Stimulated activated CD8-positive, alpha-beta memory T cell treated with anti-CD3 and anti-CD28 coated beads, Interleukin-4, amount 100 ng/mL, for 4 hours (primary cell): ENCODE data around the gene ZNF160.
"Not testable (repeated sequence)": the region's sequence is repeated elsewhere in the genome, so short reads cannot be mapped to it uniquely, and the experiment has no call there.

Source experiments
- DNase-seq, 2 donors: peaks; one replicate each; pipeline ENCODE4 v3.0.0-alpha.2; 2020; ENCODE audit warnings: low read depth in 2 of 2, low spot score in 1 of 2

Gene ZNF160

DNA sequence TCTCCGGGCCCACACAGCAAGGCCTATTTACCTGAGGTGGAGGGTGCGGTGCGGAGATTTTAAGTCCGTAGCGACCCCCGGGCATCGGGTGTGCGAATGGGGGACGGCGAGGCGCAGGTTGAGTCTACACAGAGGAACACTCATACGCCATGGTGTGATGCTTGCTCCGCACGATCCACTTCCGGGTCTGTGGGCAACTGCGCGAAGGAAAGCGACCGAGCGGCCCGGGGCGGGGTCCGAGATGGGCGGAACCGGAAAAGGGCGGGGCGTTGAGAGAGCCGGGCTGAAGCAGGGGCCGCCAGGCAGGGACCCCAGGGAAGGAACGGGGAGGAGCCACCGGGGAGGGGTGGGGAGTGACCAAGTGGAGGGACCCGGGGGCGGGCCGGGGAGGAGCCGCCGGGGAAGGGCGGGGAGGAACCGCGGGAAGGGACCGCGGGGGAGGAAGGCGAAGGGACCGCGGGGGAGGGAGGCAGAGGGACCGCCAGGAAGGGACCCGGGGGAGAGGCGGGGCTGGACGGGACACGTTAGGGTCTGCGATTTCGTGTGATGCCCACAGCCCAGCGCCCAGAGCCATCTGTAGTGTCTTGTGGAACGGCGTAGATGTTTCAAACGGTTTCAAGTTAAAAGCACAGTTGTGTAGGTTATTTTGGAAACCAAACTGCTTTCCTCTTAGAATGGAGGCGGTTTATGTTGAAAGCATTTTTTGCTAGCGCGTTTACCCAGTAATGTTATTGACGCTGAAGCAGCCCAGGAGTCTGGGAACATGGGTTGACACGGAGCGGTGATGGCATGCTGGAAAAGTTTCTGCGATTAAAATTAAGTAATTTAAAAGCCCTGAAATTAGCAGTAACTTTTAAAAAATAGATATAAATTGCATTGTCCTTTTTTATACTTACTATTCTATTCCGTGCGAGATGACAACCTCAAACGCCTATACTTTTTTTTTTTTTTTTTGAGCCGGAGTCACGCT is at the start of gene ZNF160:
Gene ZNF160, minus strand, starts transcription at position 189 of the 970 bp plus-strand sequence. CDS start 17,146 bp downstream, outside the sequence.
- DNase-seq = peak; percentile 98 to 99

DNA sequence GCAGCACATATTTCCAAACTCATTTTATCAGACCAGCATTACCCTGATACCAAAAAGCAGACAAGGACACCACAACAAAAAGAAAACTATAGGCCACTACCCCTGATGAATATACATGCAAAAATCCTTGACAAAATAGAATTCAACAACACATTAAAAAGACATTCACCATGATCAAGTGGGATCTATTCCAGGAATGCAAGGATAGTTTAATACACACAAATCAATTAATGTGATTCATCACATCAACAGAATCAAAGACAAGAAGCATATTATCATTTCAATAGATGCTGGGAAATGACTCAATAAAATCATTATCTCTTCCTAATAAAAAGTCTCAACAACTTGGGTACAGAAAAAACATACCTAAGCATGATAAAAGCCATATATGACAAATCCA is 44.4 kb upstream of the ZNF160 start:
- DNase-seq = no peak

DNA sequence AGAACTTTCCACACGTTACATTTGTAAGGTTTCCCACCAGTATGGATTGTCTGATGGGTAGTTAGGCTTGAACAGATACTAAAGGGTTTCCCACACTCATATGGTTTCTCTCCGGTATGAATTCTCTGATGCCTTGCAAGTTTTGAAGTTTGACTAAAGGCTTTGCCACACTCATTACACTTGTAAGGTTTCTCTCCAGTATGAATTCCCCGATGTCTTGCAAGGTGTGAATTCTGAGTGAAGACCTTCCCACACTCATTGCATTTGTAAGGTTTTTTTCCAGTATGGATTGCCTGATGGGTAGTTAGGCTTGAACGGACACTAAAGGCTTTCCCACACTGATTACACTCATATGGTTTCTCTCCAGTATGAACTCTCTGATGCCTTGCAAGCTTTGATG is 37.1 kb upstream of the ZNF160 start:
- DNase-seq = no peak

DNA sequence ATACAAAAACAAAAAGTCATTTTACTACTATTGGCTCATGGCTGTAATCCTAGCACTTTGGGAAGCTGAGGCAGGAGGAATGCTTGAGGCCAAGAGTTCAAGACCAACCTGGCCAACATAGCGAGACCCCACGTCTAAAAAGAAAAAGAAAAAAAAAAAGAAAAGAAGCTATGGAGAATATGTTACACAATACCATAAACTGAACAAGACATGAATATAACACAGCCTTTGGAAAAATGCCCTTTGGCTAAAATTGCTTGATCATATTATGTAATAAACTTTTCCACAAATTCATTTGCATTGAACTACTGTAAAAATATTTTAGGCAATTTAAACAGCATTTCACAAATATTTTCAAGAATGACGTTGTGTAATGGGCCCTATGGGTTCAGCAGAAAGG is 33.2 kb upstream of the ZNF160 start:
- no peak for DNase-seq

DNA sequence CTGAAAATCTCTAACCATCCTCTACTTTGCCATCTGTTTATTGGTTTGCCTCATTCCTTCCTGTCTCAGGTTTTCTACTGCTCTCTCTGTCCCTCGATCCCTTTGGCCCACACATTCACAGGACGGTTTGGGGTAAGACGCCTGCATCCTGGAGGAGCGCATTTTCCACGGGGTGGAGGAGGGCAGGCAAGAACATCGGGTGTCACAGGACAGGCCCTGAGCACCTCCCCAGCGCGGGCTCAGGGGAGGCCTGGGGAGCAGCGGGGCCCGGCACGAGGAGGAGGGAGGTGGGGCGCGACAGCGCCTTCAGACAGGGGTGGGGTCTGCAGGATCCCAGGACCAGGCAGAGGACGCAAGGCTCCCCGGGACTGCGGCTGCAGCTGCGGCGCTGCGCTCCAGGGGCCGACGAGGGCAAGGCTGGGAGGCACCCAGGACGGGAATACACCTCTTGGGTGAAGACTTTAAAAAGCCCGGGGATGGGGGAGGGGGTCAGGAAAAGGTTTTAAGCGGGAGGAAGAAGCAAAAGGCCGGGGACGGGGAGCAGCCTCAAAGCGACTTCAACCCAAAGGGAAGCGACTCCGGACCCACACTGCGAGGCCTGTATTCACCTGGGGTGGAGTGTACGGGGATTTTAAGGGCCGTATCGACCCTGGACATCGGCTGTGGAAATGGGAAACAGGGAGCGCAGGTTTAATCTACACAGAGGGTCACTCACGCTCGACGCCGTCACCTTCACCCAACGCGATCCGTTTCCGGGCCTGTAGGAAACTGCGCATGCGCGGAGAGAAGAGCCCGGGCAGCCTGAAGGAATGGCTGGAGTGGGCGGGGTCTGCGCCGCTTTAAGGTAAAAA is 29.1 kb upstream of the ZNF160 start, which contains the start of gene ZNF415:
Gene ZNF415, minus strand, starts transcription at position 770 of the 851 bp plus-strand sequence. CDS start 10,234 bp downstream, outside the sequence.
- peak in 1 of 2 donors; percentile 26 for DNase-seq

DNA sequence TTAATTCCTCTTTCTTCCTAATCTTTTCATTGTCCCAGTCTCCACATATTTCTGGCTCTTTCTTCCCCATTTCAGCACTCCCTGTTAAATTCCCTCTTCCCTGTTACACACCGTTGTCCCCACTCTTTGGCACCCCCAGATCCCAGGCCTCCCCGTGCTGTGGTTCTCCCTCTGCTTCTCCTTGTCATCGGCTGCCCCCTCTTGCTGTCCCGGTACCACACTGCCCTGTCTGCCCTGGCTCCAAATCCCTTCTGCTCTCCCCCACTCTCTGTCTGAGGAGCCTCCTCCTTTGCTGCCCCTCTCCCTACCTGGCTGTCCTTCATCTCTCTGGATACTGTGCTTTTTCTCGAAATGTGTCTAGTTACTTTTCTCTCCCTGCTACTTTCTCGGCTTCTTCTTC is 28.5 kb upstream of the ZNF160 start:
- no peak for DNase-seq

DNA sequence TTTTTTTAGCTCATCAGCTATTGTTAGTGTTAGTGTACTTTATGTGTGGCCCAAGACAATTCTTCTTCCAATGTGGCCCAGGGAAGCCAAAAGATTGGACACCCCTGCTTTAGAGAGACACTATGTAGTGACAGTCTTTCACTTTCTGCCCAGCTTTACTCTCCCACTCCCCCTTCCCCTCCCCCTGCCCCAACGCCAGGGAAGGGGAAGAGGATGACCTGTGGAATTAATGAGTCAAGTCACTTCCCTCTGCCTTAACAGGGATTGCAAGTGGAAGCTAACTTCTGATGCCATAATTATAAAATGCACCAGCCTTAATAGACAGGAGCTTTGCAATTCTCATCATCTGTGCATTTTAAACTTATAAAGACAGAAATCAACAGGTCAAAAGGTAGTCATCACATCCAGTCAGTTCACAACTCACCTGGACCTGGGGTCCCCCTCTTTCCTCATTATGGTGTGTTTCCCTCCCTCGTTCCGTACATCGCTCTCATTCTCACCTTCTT is 27.9 kb upstream of the ZNF160 start:
- DNase-seq = no peak

DNA sequence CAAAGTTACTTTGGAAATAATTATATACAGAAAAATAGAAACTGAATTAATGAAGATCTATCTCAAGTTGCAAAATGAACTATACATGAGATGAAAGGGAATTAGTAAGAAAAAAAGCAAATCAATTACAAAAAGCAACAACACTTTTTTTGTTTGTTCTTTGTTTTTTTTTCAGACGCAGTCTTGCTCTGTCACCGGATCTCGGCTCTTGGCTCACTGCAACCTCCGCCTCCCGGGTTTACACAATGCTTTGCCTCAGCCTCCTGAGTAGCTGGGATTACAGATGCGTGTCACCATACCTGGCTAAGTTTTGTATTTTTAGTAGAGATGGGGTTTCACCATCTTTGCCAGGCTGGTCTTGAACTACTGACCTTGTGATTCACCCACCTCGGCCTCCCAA is 27.3 kb upstream of the ZNF160 start:
- no peak for DNase-seq

DNA sequence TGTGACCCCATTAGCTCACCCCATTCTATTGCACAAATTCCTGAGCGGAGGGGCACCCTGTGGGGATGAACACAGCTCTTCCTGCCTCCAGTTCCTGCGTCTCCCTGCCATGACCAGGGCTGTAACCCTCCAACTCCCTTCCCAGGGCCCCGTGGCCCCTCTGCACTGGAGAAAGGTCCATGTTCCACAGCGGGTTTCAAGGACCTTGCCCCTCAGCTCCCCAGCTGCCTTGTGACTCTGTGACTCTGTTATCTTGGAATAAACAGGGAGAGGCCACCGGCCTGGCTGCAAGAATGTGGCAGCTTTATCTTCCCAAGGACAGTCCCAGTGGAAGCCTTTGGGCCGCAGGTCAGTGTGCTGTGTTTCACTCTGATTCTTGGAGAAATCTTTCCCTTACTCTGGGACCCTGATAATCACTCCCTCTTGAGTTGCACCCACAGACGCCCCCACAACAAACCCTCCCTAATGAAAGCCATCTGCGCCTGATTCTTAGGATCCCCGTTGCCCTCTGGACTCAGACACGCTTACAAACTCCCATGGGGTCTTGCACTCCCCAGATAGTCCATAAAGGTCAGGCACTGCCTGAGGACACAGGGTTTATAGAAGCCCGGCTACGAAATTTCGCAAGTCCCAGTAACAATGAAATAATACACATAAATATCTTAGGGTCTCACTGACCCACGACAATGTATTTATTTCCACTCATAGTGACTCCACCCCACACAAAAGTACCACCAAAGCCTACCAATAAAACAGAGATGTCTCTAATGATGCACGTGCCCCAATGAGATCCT is 23.7 kb upstream of the ZNF160 start:
- DNase-seq = not testable (repeated sequence)

DNA sequence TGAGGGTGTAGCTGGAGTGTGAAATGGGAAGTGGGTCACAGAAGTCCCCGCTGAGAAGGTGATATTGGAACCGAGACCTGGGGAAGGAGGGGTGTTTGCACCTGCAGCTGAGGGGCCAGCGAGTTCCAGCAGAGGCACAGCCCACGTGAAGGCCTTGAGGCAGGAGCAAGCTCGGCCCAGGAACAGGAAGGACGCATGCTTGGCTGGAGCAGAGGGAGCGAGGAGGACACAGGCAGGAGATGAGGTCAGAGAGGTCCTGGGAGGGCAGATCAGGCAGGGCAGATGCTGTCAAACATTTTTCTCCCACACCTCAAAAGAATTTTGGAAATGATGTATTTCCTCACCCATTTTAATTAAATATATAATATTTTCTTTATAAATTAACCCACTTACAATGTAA is 20.2 kb upstream of the ZNF160 start:
- no peak for DNase-seq

DNA sequence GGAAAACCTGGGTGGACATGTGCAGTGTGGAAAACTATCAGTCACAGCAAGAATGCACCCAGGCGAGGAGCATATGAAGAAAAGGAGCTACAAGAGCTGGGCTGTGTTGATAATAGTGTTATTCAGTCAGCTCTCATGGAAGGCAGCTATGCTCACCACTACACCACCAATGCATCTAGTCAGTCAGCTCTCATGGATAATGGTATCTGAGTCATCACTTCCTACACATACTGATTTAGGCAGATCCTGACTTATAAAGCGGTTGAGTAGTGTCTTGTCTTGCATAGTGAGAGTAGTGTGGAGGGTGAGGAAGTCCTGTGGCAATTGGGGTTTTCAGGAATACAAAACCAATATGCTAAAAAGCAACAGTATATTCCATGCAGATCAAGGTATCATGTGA is 9.1 kb upstream of the ZNF160 start:
- no peak for DNase-seq

DNA sequence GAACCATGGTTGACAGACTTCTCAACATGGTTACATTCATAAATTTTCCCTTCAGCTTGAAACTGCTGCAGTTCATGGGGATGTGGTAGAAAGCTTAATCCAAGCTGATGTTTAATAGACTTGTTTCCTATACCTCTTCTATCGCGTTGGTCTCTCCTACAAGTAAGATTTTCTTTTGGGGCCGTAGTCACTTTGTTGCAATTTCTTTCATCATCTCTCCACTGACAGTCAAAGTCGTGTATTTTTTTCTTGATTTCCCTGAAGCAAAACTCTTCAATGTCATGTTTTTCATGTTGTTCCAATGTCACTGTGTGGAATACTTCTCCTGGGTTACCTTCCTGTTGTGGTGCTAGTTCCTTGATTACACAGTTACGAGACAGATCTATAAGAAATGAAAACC is 6.3 kb upstream of the ZNF160 start:
- no peak for DNase-seq

DNA sequence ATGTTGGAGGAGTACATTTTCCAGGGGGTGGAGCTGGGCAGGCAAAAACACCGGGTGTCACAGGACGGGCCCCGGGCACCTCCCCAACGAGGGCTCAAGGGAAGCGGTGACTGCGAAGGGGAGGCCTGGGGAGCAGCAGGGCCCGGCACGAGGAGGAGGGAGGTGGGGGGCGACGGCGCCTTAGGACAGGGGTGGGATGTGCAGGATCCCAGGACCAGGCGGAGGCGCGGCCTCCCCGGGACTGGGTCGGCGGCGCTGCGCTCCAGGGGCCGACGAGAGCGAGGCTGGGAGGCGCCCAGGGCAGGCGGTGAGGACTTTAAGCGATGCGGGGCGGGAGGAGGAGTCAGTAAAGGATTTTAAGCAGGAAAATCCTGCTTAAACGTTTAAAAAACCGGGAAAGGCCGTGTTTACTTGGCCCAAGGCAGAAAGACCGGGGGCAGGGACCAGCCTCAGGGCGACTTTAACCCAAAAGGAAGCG is 427 bp downstream of the ZNF160 start:
- no peak for DNase-seq

DNA sequence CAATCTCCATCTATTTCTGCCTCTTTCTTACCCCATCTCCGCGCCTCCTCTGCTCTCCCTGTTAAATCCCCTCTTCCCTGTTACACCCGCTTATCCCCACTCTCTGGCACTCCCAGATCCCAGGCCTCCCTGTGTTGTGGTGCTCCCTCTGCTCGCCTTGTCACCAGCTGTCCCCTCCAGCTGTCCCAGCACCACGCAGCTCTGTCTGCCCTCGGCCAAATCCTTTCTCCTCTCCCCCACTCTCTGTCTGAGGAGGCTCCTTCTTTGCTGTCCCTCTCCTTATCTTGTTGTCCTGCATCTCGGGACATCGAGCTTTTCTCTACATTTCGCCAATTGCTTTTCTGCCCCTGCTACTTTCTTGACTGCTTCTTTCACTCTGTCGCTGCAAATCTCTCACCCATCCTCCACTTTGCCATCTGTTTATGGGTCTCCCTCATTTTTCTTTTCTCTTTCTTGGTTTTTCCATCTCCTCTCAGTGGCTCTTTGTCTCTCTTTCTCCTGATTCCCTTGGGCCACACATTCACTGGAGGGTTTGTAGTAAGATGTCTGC is 941 bp downstream of the ZNF160 start:
- no peak for DNase-seq

DNA sequence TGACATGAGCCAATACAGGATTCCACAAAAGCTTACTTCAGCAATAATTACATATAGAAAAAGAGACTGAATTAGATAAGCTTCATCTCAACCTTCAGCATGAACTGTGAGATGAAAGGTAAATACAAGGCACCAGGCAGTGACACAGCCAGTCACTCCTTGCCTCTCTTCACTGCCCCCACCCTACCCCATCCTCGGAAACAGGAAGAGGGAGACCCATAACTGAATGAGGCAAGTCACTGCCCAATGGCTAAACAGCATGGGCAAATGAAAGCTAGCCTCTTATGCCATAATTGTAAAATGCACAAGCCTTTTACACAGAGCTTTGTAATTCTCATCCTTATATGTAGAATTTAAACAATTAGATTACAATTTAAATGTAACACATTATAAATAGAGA is 1.7 kb downstream of the ZNF160 start:
- DNase-seq = no peak

DNA sequence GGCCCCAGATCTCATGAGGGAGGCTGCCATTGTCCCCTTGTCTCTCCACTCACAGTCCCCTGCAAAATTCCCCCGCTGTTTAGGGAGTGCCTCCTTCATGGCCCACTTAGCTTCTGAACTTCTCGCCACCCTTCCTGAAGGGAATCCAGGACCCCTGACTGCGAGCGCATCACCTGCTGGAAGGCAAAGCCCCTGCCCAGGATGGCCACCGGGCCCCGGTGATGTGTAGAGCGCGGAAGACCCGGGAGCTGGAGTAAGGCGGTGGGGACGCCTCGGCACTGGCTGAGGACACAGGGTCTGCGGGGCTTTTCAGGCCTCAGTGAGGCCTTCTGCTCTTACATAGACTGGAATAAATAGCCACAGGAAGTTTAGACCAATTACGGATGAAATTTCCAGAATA is 4.7 kb downstream of the ZNF160 start:
- not testable (repeated sequence) for DNase-seq

DNA sequence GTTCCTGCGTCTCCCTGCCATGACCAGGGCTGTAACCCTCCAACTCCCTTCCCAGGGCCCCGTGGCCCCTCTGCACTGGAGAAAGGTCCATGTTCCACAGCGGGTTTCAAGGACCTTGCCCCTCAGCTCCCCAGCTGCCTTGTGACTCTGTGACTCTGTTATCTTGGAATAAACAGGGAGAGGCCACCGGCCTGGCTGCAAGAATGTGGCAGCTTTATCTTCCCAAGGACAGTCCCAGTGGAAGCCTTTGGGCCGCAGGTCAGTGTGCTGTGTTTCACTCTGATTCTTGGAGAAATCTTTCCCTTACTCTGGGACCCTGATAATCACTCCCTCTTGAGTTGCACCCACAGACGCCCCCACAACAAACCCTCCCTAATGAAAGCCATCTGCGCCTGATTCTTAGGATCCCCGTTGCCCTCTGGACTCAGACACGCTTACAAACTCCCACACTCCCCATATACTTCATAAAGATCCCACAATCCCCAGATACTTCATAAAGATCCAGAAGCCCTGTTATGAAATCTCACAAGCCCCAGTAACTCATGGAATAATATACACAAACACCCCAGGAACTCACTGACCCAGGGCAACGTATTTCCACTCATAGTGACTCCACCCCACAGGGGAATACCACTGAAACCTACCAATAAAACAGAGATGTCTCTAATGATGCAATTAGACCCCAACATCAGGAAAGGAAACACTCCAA is 6.1 kb downstream of the ZNF160 start:
- DNase-seq = not testable (repeated sequence)

DNA sequence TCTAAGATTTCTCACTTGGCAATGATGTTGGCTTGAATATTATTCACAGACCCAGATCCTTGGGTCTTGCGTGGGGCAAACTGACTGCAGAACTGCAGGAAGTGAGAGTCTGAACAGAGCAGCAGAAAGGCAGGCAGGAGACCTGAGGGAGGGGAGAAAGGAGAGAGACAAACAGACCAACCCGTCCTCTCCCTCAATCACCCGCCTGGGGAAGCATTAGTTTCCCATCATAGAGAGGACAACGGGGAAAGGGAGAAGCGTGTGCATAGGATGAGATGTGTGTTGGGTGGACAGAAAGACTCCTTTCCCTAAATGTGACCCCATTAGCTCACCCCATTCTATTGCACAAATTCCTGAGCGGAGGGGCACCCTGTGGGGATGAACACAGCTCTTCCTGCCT is 6.6 kb downstream of the ZNF160 start:
- not testable (repeated sequence) for DNase-seq

DNA sequence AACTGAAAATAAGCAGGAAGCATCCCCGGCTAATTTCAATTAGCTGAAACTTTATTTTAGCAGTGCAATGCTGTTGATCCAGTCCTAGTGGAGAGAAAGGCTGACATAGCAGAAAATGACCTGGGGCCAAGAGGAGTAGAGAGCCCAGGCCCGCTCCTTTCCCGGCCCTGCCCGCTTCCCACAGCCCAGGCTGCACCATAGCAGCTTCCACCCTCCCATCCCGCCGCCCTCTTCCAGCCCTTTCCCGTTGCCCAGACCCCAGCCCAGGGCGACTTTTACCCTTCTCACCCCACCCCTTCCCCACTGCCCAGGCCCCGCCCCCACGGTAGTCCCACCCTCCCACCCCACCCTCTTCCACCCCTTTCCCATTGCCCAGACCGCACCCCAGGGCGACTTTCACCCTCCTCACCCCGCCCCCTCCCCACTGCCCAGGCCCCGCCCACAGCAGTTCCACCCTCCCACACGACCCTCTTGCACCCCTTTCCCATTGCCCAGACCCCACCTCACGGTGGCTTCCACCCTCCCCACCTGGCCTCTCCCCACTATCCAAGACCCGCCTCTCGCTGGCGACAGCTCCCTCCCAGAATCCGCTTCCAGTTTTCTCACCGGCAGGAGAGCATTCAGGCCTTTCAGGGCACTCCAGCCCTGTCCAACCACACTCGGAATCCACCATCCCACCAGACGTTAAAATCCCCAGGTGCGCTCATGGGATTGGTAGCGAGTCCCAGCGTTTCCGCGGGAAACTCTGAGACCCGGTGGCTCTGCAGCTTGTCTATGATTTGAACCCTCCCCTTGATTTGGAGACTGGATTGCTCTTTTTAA is 8.3 kb downstream of the ZNF160 start:
- DNase-seq = no peak
